Natural killer cell (primary cell): ENCODE measurements around the gene SPATC1L. TPM values are rescaled to one million over a fixed set of nuclear protein-coding genes. Genes with fewer than 3 reads are reported as not detected.

Experiments used
- ATAC-seq, 3 donors: fragments of 150-1000 bp in 2 of 3; fragments of 200-7000 bp in 1 of 3; cut with Tn5 transposase; 1 replicate in 1 of 3; 2 replicates in 2 of 3; pipeline ENCODE4 v1.10.0; 2021; ENCODE audit warnings: mild to moderate bottlenecking in 2 of 3, moderate library complexity in 2 of 3
- DNase-seq, 2 donors: peaks; one replicate each; pipeline versions ENCODE4 v3.0.0 to v3.0.0-alpha.2; 2013 to 2021; ENCODE audit warnings: mixed read lengths in 1 of 2
- H3K27ac ChIP-seq: one replicate; pipeline ENCODE4 v1.5.1; 2013; ENCODE audit warnings: mild to moderate bottlenecking, low read length
- H3K27me3 ChIP-seq: one replicate; pipeline ENCODE4 v1.6.1; 2013; ENCODE audit warnings: low read length; ENCODE audit not compliant: control insufficient read depth, insufficient read depth
- H3K36me3 ChIP-seq: one replicate; pipeline ENCODE4 v1.6.1; 2013; ENCODE audit warnings: low read length; ENCODE audit not compliant: control insufficient read depth, insufficient read depth
- H3K4me1 ChIP-seq: one replicate; pipeline ENCODE4 v1.6.1; 2013; ENCODE audit warnings: low read length; ENCODE audit not compliant: control insufficient read depth, insufficient read depth
- H3K4me3 ChIP-seq: one replicate; pipeline ENCODE4 v1.5.1; 2013; ENCODE audit warnings: low read length
- H3K9me3 ChIP-seq: one replicate; pipeline ENCODE4 v1.6.1; 2013; ENCODE audit warnings: low read length; ENCODE audit not compliant: control insufficient read depth, insufficient read depth
- H3K27ac Mint-ChIP-seq, 2 donors: one replicate each; pipeline ENCODE4 v1.8.0; 2022; ENCODE audit warnings: mild to moderate bottlenecking in 2 of 2, mixed read lengths in 2 of 2, moderate library complexity in 1 of 2
- H3K27me3 Mint-ChIP-seq, 2 donors: one replicate each; pipeline ENCODE4 v1.8.0; 2022; ENCODE audit warnings: low read depth in 2 of 2, mixed read lengths in 2 of 2
- H3K36me3 Mint-ChIP-seq: one replicate; pipeline ENCODE4 v1.8.0; 2022; ENCODE audit warnings: mixed read lengths
- H3K4me1 Mint-ChIP-seq, 2 donors: one replicate each; pipeline ENCODE4 v1.8.0; 2022; ENCODE audit warnings: mixed read lengths in 2 of 2
- H3K4me3 Mint-ChIP-seq: one replicate; pipeline ENCODE4 v1.8.0; 2022; ENCODE audit warnings: mild to moderate bottlenecking, moderate library complexity, mixed read lengths
- H3K9me3 Mint-ChIP-seq, 2 donors: one replicate each; pipeline ENCODE4 v1.8.0; 2022; ENCODE audit warnings: mixed read lengths in 2 of 2
- CTCF ChIP-seq: fragments of 200-600 bp; IDR thresholded peaks from one replicate; pipeline ENCODE4 v1.8.0; 2022; ENCODE audit warnings: antibody characterized with exemption
- WGBS: methylation state at CpG from one replicate; pipeline ENCODE4 v1.1.7; 2013; ENCODE audit warnings: missing lambda C conversion rate; ENCODE audit not compliant: insufficient coverage; 5-methylcytosine and 5-hydroxymethylcytosine counted together
- intact Hi-C: fragments of 100-400 bp; cut with micrococcal nuclease; formaldehyde crosslinking; loops from one replicate; pipeline ENCODE4 v1.14.2; 2022
- total RNA-seq, 4 donors: library from RNA; stranded (reverse); fragments of 120-200 nt in 1 of 4; gene quantifications; one replicate each; pipeline versions ENCODE4 v1.2.3 to v1.2.4, GENCODE V29; 2013 to 2022

Gene SPATC1L
- total RNA-seq, 3 donors from 2014 or later (not counting 1 experiment from before 2014, with no cell fraction given) = 0.18 to 4.0 (median 2.7) TPM

GRCh38 chr21:46111857-46112724 is 72.2 kb downstream of the SPATC1L start:
- H3K9me3 Mint-ChIP-seq = peaks cover 0 to 6% of the 10 kb centered on the region in 2 donors
- H3K27me3 Mint-ChIP-seq = peaks cover 0 to 5% of the 10 kb centered on the region in 2 donors
- ATAC-seq (no peak), DNase-seq (peak in 1 of 2 donors; percentile 9)
- no peak overlapping the region for H3K27ac Mint-ChIP-seq
- Histone ChIP-seq H3K4me1 (no peaks in the 10 kb centered on the region), H3K36me3 (no peaks in the 10 kb centered on the region), H3K27ac (no peak overlapping the region), H3K4me3 (no peak overlapping the region), H3K27me3 (no peaks in the 10 kb centered on the region), H3K9me3 (peaks cover 4% of the 10 kb centered on the region)
- WGBS = 95% methylated on average over 69 of the region's 69 CpGs
- no peak overlapping the region for H3K4me3 Mint-ChIP-seq
- no peaks in the 10 kb centered on the region for H3K36me3 Mint-ChIP-seq
- intact Hi-C loops = no loop called here
- no peak for TF ChIP-seq CTCF
- H3K4me1 Mint-ChIP-seq = no peaks in the 10 kb centered on the region

GRCh38 chr21:46111193-46111571 is 73.1 kb downstream of the SPATC1L start:
- Mint-ChIP-seq H3K4me3 (no peak overlapping the region), H3K4me1 (no peaks in the 10 kb centered on the region), H3K36me3 (no peaks in the 10 kb centered on the region), H3K27ac (no peak overlapping the region), H3K27me3 (peaks cover 0 to 9% of the 10 kb centered on the region in 2 donors), H3K9me3 (peaks cover 0 to 6% of the 10 kb centered on the region in 2 donors)
- WGBS = 90% methylated on average over 12 of the region's 12 CpGs
- no peak for ATAC-seq
- no peaks in the 10 kb centered on the region for H3K36me3 ChIP-seq
- H3K27ac ChIP-seq = no peak overlapping the region
- H3K9me3 ChIP-seq = peaks cover 4% of the 10 kb centered on the region
- H3K27me3 ChIP-seq = no peaks in the 10 kb centered on the region
- peak in 1 of 2 donors; percentile 12 for DNase-seq
- intact Hi-C loops = no loop called here
- no peak overlapping the region for H3K4me3 ChIP-seq
- TF ChIP-seq CTCF = no peak
- H3K4me1 ChIP-seq = no peaks in the 10 kb centered on the region

Other genes with a start within 250 kb of the SPATC1L start
- gene COL6A1, start 202.7 kb downstream of the SPATC1L start, total RNA-seq = 1 to 10 TPM; 1.0 to 5.2 (median 2.5) TPM
- 100 to 1,000 TPM in 1 of 3 donors, 10 to 100 TPM in 2; 93.9 to 110 (median 97.2) TPM for gene COL6A2, start 86.3 kb downstream of the SPATC1L start, total RNA-seq
- under 1 TPM in 1 of 3 donors, not detected in 2; 0.34 TPM for gene FTCD, start 28.9 kb downstream of the SPATC1L start, total RNA-seq
- gene LSS, start 44.3 kb upstream of the SPATC1L start, total RNA-seq = 10 to 100 TPM; 59.9 to 82.2 (median 62.7) TPM
- gene MCM3AP, start 101.2 kb upstream of the SPATC1L start, total RNA-seq = 100 to 1,000 TPM; 143 to 172 (median 159) TPM
- gene YBEY, start 101.9 kb upstream of the SPATC1L start, total RNA-seq = 10 to 100 TPM; 10.8 to 13.7 (median 12.7) TPM
- 1 to 10 TPM; 4.0 to 8.9 (median 5.2) TPM for gene C21orf58, start 139.4 kb upstream of the SPATC1L start, total RNA-seq
- gene PCNT, start 139.7 kb upstream of the SPATC1L start, total RNA-seq = 10 to 100 TPM; 83.6 to 94.9 (median 84.0) TPM